Vagina (tissue), 2 donors: ENCODE measurements around the gene WIPF3. TPM values are rescaled to one million over a fixed set of nuclear protein-coding genes. Genes with fewer than 3 reads are reported as not detected.

ENCODE experiments used
- DNase-seq, 2 donors: peaks; one replicate each; pipeline ENCODE4 v3.0.0-alpha.2; 2017; ENCODE audit errors: extremely low spot score in 2 of 2
- H3K27ac ChIP-seq: fragments of 200-600 bp; sonication (generic); one replicate; pipeline ENCODE4 v1.5.1; 2019
- H3K27me3 ChIP-seq: fragments of 200-600 bp; sonication (generic); one replicate; pipeline ENCODE4 v1.5.1; 2019
- H3K36me3 ChIP-seq, 2 donors: fragments of 200-600 bp; sonication (generic); one replicate each; pipeline ENCODE4 v1.5.1; 2017 to 2019
- H3K4me1 ChIP-seq: fragments of 200-600 bp; sonication (generic); one replicate; pipeline ENCODE4 v1.5.1; 2019
- H3K4me3 ChIP-seq, 2 donors: fragments of 200-600 bp; sonication (generic); 1 replicate in 1 of 2; 2 replicates in 1 of 2; pipeline ENCODE4 v1.5.1; 2016 to 2019
- H3K9me3 ChIP-seq: fragments of 200-600 bp; sonication (generic); one replicate; pipeline ENCODE4 v1.5.1; 2019
- POLR2A ChIP-seq, 2 donors: fragments of 450-650 bp; IDR thresholded peaks; one replicate each; pipeline ENCODE4 v1.6.1; 2017; ENCODE audit warnings: antibody characterized with exemption in 2 of 2, mild to moderate bottlenecking in 2 of 2, moderate library complexity in 2 of 2
- POLR2AphosphoS5 ChIP-seq, 2 donors: sonication (generic); formaldehyde crosslinking; IDR thresholded peaks; one replicate each; pipeline ENCODE4 v1.9.0; 2017; ENCODE audit warnings: antibody characterized with exemption in 2 of 2, mild to moderate bottlenecking in 2 of 2, low read depth in 1 of 2; ENCODE audit not compliant: insufficient read depth in 1 of 2
- intact Hi-C: fragments of 100-400 bp; cut with DNase I; formaldehyde crosslinking; loops from one replicate; pipeline ENCODE4 v1.15.1; 2023
- total RNA-seq: library from RNA; depleted of rRNA; stranded (reverse); fragments of >200 nt; gene quantifications from one replicate; pipeline ENCODE4 v1.2.3, GENCODE V29; 2016
- TF ChIP-seq, protein P1 (sequence below), 3 experiments: fragments of 450-650 bp in 2 of 3; fragments of 200-600 bp in 1 of 3; sonication (generic) in 1 of 3; IDR thresholded peaks; one replicate each; pipeline ENCODE4 v1.5.1; 2017 to 2019; ENCODE audit warnings: antibody characterized with exemption in 3 of 3, mild to moderate bottlenecking in 2 of 3, moderate library complexity in 2 of 3

Gene WIPF3
- total RNA-seq, 1 donor from 2014 or later: 0.25 TPM

- H3K4me3 ChIP-seq: no peak overlapping the region
- no peaks in the 10 kb centered on the region for H3K4me1 ChIP-seq
- intact Hi-C loops: no loop called here
- H3K36me3 ChIP-seq: no peaks in the 10 kb centered on the region
- DNase-seq: no peak
- no peak overlapping the region for H3K27ac ChIP-seq
- no peak for TF ChIP-seq POLR2AphosphoS5 (IDR thresholded peaks at IDR 0.05; ENCODE audit: insufficient read depth in 1 of 2, low read depth in 1 of 2)
- TF ChIP-seq, protein P1, sequence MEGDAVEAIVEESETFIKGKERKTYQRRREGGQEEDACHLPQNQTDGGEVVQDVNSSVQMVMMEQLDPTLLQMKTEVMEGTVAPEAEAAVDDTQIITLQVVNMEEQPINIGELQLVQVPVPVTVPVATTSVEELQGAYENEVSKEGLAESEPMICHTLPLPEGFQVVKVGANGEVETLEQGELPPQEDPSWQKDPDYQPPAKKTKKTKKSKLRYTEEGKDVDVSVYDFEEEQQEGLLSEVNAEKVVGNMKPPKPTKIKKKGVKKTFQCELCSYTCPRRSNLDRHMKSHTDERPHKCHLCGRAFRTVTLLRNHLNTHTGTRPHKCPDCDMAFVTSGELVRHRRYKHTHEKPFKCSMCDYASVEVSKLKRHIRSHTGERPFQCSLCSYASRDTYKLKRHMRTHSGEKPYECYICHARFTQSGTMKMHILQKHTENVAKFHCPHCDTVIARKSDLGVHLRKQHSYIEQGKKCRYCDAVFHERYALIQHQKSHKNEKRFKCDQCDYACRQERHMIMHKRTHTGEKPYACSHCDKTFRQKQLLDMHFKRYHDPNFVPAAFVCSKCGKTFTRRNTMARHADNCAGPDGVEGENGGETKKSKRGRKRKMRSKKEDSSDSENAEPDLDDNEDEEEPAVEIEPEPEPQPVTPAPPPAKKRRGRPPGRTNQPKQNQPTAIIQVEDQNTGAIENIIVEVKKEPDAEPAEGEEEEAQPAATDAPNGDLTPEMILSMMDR (IDR thresholded peaks at IDR 0.05): no peak
- no peak for TF ChIP-seq POLR2A (IDR thresholded peaks at IDR 0.05)
- no peaks in the 10 kb centered on the region for H3K9me3 ChIP-seq
- no peaks in the 10 kb centered on the region for H3K27me3 ChIP-seq
Measured at GRCh38 chr7:29877196-29877595, 70.9 kb downstream of the WIPF3 start.

- TF ChIP-seq, protein P1 (IDR thresholded peaks at IDR 0.05): peak in 2 of 3 experiments; percentile 10 to 18
- no peak for TF ChIP-seq POLR2AphosphoS5 (IDR thresholded peaks at IDR 0.05; ENCODE audit: insufficient read depth in 1 of 2, low read depth in 1 of 2)
- TF ChIP-seq POLR2A (IDR thresholded peaks at IDR 0.05): no peak
- no peak overlapping the region for H3K4me3 ChIP-seq
- H3K36me3 ChIP-seq: no peaks in the 10 kb centered on the region
- H3K4me1 ChIP-seq: no peaks in the 10 kb centered on the region
- H3K9me3 ChIP-seq: no peaks in the 10 kb centered on the region
- intact Hi-C loops: no loop called here
- DNase-seq: no peak
- no peaks in the 10 kb centered on the region for H3K27me3 ChIP-seq
- H3K27ac ChIP-seq: no peak overlapping the region
Measured at GRCh38 chr7:29878081-29878688, 71.9 kb downstream of the WIPF3 start.

GRCh38 chr7:29879609-29880008 is 73.3 kb downstream of the WIPF3 start:
- H3K4me3 ChIP-seq: no peak overlapping the region
- TF ChIP-seq, protein P1 (IDR thresholded peaks at IDR 0.05): no peak
- TF ChIP-seq POLR2A (IDR thresholded peaks at IDR 0.05): no peak
- TF ChIP-seq POLR2AphosphoS5 (IDR thresholded peaks at IDR 0.05; ENCODE audit: insufficient read depth in 1 of 2, low read depth in 1 of 2): no peak
- no peak overlapping the region for H3K27ac ChIP-seq
- intact Hi-C loops: no loop called here
- no peaks in the 10 kb centered on the region for H3K9me3 ChIP-seq
- H3K36me3 ChIP-seq: no peaks in the 10 kb centered on the region
- no peaks in the 10 kb centered on the region for H3K27me3 ChIP-seq
- H3K4me1 ChIP-seq: peaks cover 6% of the 10 kb centered on the region
- DNase-seq: no peak

DNA sequence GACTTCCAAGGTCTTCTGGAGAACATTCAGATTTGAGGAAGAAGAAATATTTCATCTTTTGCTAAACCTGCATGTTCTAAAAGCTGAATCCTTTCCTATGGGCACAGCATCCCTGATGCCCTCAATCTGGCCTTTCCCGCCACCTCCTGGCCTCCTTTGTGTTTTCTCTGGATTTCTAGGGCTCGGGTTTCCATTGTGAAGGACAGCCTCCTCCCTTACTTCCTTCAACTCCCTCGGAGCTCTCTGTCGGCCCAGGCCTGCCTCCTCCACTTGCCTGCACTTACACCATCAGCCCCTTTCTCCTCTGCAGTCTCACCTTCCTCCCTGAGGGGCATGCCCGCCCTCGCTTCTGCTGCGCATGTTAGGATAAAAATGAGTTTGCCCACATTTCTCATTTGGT is 75.4 kb downstream of the WIPF3 start:
- DNase-seq: no peak
- Histone ChIP-seq H3K27me3 (no peaks in the 10 kb centered on the region), H3K36me3 (no peaks in the 10 kb centered on the region), H3K4me1 (peaks cover 6% of the 10 kb centered on the region), H3K9me3 (no peaks in the 10 kb centered on the region), H3K4me3 (no peak overlapping the region), H3K27ac (no peak overlapping the region)
- intact Hi-C loops: no loop called here
- TF ChIP-seq POLR2AphosphoS5 (IDR thresholded peaks at IDR 0.05; ENCODE audit: insufficient read depth in 1 of 2, low read depth in 1 of 2) (no peak), POLR2A (IDR thresholded peaks at IDR 0.05) (no peak)

GRCh38 chr7:29882481-29882880 is 76.2 kb downstream of the WIPF3 start:
- Histone ChIP-seq H3K27ac (no peak overlapping the region), H3K36me3 (no peaks in the 10 kb centered on the region), H3K4me1 (peaks cover 6% of the 10 kb centered on the region), H3K27me3 (no peaks in the 10 kb centered on the region), H3K9me3 (no peaks in the 10 kb centered on the region), H3K4me3 (no peak overlapping the region)
- intact Hi-C loops: no loop called here
- no peak for DNase-seq
- TF ChIP-seq, protein P1 (IDR thresholded peaks at IDR 0.05): no peak
- TF ChIP-seq POLR2AphosphoS5 (IDR thresholded peaks at IDR 0.05; ENCODE audit: insufficient read depth in 1 of 2, low read depth in 1 of 2): no peak
- no peak for TF ChIP-seq POLR2A (IDR thresholded peaks at IDR 0.05)
